Renal cortical epithelial cell (primary cell): ENCODE measurements around the gene SORBS1. TPM values are rescaled to one million over a fixed set of nuclear protein-coding genes. Genes with fewer than 3 reads are reported as not detected.

Experiments used
- DNase-seq: peaks from one replicate; pipeline ENCODE4 v3.0.0-alpha.2; 2011; ENCODE audit warnings: low read depth
- total RNA-seq: library from RNA; depleted of rRNA; stranded (reverse); fragments of >200 nt; gene quantifications from 2 replicates; pipeline ENCODE4 v1.2.3, GENCODE V29; 2014

The SORBS1 gene
- total RNA-seq, 1 donor from 2014 or later: 9.8 TPM

GRCh38 chr10:95315509-95315908 lies 245.7 kb downstream of the SORBS1 start:
- no peak for DNase-seq

- no peak for DNase-seq
These were observed 246.8 kb downstream of the SORBS1 start for GRCh38 chr10:95314192-95314918.

- DNase-seq: peak; percentile 74
These were observed 248.1 kb downstream of the SORBS1 start for GRCh38 chr10:95312986-95313495.

GRCh38 chr10:95312257-95312656 lies 248.9 kb downstream of the SORBS1 start:
- no peak for DNase-seq

GRCh38 chr10:95309958-95310357 lies 251.2 kb downstream of the SORBS1 start:
- no peak for DNase-seq

- DNase-seq: peak; percentile 98
These were observed 252.5 kb downstream of the SORBS1 start for GRCh38 chr10:95308389-95309302.

- DNase-seq: no peak
These were observed 254.3 kb downstream of the SORBS1 start for GRCh38 chr10:95306851-95307250.

- no peak for DNase-seq
These were observed 254.9 kb downstream of the SORBS1 start for GRCh38 chr10:95306318-95306650.

- DNase-seq: no peak
These were observed 255.4 kb downstream of the SORBS1 start for GRCh38 chr10:95305606-95306317.

GRCh38 chr10:95304976-95305375 lies 256.2 kb downstream of the SORBS1 start:
- DNase-seq: no peak

- no peak for DNase-seq
These were observed 256.7 kb downstream of the SORBS1 start for GRCh38 chr10:95304463-95304862.

- no peak for DNase-seq
These were observed 257.2 kb downstream of the SORBS1 start for GRCh38 chr10:95303950-95304349.

GRCh38 chr10:95303535-95303934 lies 257.6 kb downstream of the SORBS1 start:
- no peak for DNase-seq

GRCh38 chr10:95300022-95300539 lies 261.1 kb downstream of the SORBS1 start:
- no peak for DNase-seq

- DNase-seq: no peak
These were observed 263.8 kb downstream of the SORBS1 start for GRCh38 chr10:95297402-95297801.

- no peak for DNase-seq
These were observed 264.4 kb downstream of the SORBS1 start for GRCh38 chr10:95296764-95297163.

- peak; percentile 69 for DNase-seq
These were observed 266.0 kb downstream of the SORBS1 start for GRCh38 chr10:95295031-95295755.

GRCh38 chr10:95293631-95294030 lies 267.5 kb downstream of the SORBS1 start:
- no peak for DNase-seq

- no peak for DNase-seq
These were observed 269.7 kb downstream of the SORBS1 start for GRCh38 chr10:95291365-95292039.

- DNase-seq: no peak
These were observed 270.5 kb downstream of the SORBS1 start, which contains the start of gene PDLIM1 for GRCh38 chr10:95290461-95291364. PDLIM1 (minus strand) TSS chr10:95291003; CDS start chr10:95290915, 88 bp downstream.
